HEK293 (cell line): ENCODE data around the gene MYO5B.

Experiments
- CTCF ChIA-PET: fragments of 350-600 bp; formaldehyde crosslinking; extraction: SDS; loops from one replicate; lab custom pipeline; 2021; ENCODE audit warnings: antibody characterized with exemption; lab: Yijun Ruan, JAX
- POLR2A ChIA-PET: fragments of 300-600 bp; formaldehyde crosslinking; extraction: SDS; loops from one replicate; lab custom pipeline; 2020; ENCODE audit warnings: antibody characterized with exemption, inconsistent platforms; lab: Yijun Ruan, JAX
- H3K27ac ChIP-seq: fragments of 200-500 bp; sonication (Bioruptor generic); 2 replicates; pipeline ENCODE4 v1.5.1; 2014; ENCODE audit warnings: low read depth, low read length, control low read depth, inconsistent platforms; ENCODE audit errors: extremely low read depth
- H3K36me3 ChIP-seq, 2 experiments: fragments of 200-500 bp in 1 of 2; sonication (Bioruptor generic) in 1 of 2; 1 replicate in 1 of 2; 2 replicates in 1 of 2; pipeline ENCODE4 v1.5.1; 2014 to 2017; ENCODE audit warnings: inconsistent platforms in 2 of 2, low read length in 2 of 2; ENCODE audit not compliant: control insufficient read depth in 2 of 2, insufficient read depth in 1 of 2
- H3K4me1 ChIP-seq: fragments of 200-500 bp; sonication (Bioruptor generic); 2 replicates; pipeline ENCODE4 v1.5.1; 2014; ENCODE audit warnings: mild to moderate bottlenecking, low read length, inconsistent platforms; ENCODE audit not compliant: control insufficient read depth, insufficient read depth
- H3K4me3 ChIP-seq: 2 replicates; pipeline ENCODE4 v1.5.1; 2011; ENCODE audit warnings: low read depth, mild to moderate bottlenecking, control low read depth, low read length, moderate library complexity
- H3K9me3 ChIP-seq: fragments of 200-500 bp; sonication (Bioruptor generic); 2 replicates; pipeline ENCODE4 v1.5.1; 2014; ENCODE audit warnings: low read depth, low read length, inconsistent platforms; ENCODE audit not compliant: control insufficient read depth, insufficient read depth
- BCL11B ChIP-seq: fragments of 450-650 bp; formaldehyde crosslinking; IDR thresholded peaks from 2 replicates; pipeline ENCODE4 v1.5.1; 2016; ENCODE audit warnings: low read depth, missing biosample characterization, missing genetic modification characterization
- GLI2 ChIP-seq: fragments of 450-650 bp; formaldehyde crosslinking; IDR thresholded peaks from 2 replicates; pipeline ENCODE4; 2017; ENCODE audit warnings: missing biosample characterization, missing genetic modification characterization, low read depth, borderline replicate concordance
- GLIS2 ChIP-seq: fragments of 450-650 bp; formaldehyde crosslinking; IDR thresholded peaks from 2 replicates; pipeline ENCODE4 v1.5.1; 2016; ENCODE audit warnings: missing biosample characterization, missing genetic modification characterization
- MYNN ChIP-seq: fragments of 450-650 bp; formaldehyde crosslinking; IDR thresholded peaks from 2 replicates; pipeline ENCODE4 v1.5.1; 2016; ENCODE audit warnings: missing biosample characterization, missing genetic modification characterization, borderline replicate concordance
- ZNF146 ChIP-seq: fragments of 450-650 bp; formaldehyde crosslinking; IDR thresholded peaks from 2 replicates; pipeline ENCODE4 v1.5.1; 2016; ENCODE audit warnings: missing biosample characterization, missing genetic modification characterization
- ZNF155 ChIP-seq: fragments of 450-650 bp; formaldehyde crosslinking; IDR thresholded peaks from 2 replicates; pipeline ENCODE4 v1.5.1; 2016; ENCODE audit warnings: missing biosample characterization, missing genetic modification characterization
- ZNF211 ChIP-seq: fragments of 450-650 bp; formaldehyde crosslinking; IDR thresholded peaks from 2 replicates; pipeline ENCODE4 v1.5.1; 2016; ENCODE audit warnings: low read depth, missing biosample characterization, missing genetic modification characterization
- ZNF214 ChIP-seq: fragments of 450-650 bp; formaldehyde crosslinking; IDR thresholded peaks from 2 replicates; pipeline ENCODE4 v1.5.1; 2017; ENCODE audit warnings: missing biosample characterization, mild to moderate bottlenecking, missing genetic modification characterization, borderline replicate concordance
- ZNF311 ChIP-seq: fragments of 450-650 bp; formaldehyde crosslinking; IDR thresholded peaks from 2 replicates; pipeline ENCODE4 v1.5.1; 2017; ENCODE audit warnings: missing biosample characterization, missing genetic modification characterization, borderline replicate concordance
- ZNF350 ChIP-seq: fragments of 450-650 bp; formaldehyde crosslinking; IDR thresholded peaks from 2 replicates; pipeline ENCODE4 v1.5.0; 2017; ENCODE audit warnings: missing biosample characterization, mild to moderate bottlenecking, missing genetic modification characterization
- ZNF548 ChIP-seq: fragments of 450-650 bp; formaldehyde crosslinking; IDR thresholded peaks from 2 replicates; pipeline ENCODE4 v1.5.1; 2016; ENCODE audit warnings: missing biosample characterization, missing genetic modification characterization
- ZNF549 ChIP-seq: fragments of 450-650 bp; IDR thresholded peaks from 2 replicates; pipeline ENCODE4 v1.5.1; 2018; ENCODE audit warnings: missing biosample characterization, missing genetic modification characterization, mild to moderate bottlenecking, inconsistent platforms, moderate library complexity
- ZNF621 ChIP-seq: fragments of 450-650 bp; formaldehyde crosslinking; IDR thresholded peaks from 2 replicates; pipeline ENCODE4 v1.5.1; 2017; ENCODE audit warnings: missing biosample characterization, missing genetic modification characterization
- ZNF624 ChIP-seq: fragments of 450-650 bp; formaldehyde crosslinking; IDR thresholded peaks from 2 replicates; pipeline ENCODE4 v1.5.1; 2017; ENCODE audit warnings: missing biosample characterization, missing genetic modification characterization
- ZNF670 ChIP-seq: fragments of 450-650 bp; formaldehyde crosslinking; IDR thresholded peaks from 2 replicates; pipeline ENCODE4 v1.5.1; 2016; ENCODE audit warnings: missing biosample characterization, missing genetic modification characterization, low read depth
- TF ChIP-seq, protein P1 (sequence below): fragments of 450-650 bp; formaldehyde crosslinking; IDR thresholded peaks from 2 replicates; pipeline ENCODE4 v1.5.1; 2016; ENCODE audit warnings: missing biosample characterization, missing genetic modification characterization
- TF ChIP-seq, protein P2 (sequence below): fragments of 450-650 bp; formaldehyde crosslinking; IDR thresholded peaks from 2 replicates; pipeline ENCODE4 v1.5.1; 2016; ENCODE audit warnings: missing biosample characterization, missing genetic modification characterization
- TF ChIP-seq, protein P3 (sequence below): fragments of 450-650 bp; formaldehyde crosslinking; IDR thresholded peaks from 2 replicates; pipeline ENCODE4 v1.5.1; 2016; ENCODE audit warnings: missing biosample characterization, missing genetic modification characterization
- TF ChIP-seq, protein P4 (sequence below): fragments of 450-650 bp; formaldehyde crosslinking; IDR thresholded peaks from 2 replicates; pipeline ENCODE4 v1.5.1; 2016; ENCODE audit warnings: missing biosample characterization, missing genetic modification characterization
- TF ChIP-seq, protein P5 (sequence below): fragments of 450-650 bp; formaldehyde crosslinking; IDR thresholded peaks from 2 replicates; pipeline ENCODE4 v1.5.1; 2016; ENCODE audit warnings: missing biosample characterization, missing genetic modification characterization
- TF ChIP-seq, protein P6 (sequence below): fragments of 450-650 bp; formaldehyde crosslinking; IDR thresholded peaks from 2 replicates; pipeline ENCODE4 v1.5.1; 2017; ENCODE audit warnings: missing biosample characterization, missing genetic modification characterization
- TF ChIP-seq, protein P7 (sequence below): fragments of 450-650 bp; formaldehyde crosslinking; IDR thresholded peaks from 2 replicates; pipeline ENCODE4 v1.5.1; 2016; ENCODE audit warnings: missing biosample characterization, missing genetic modification characterization

Gene MYO5B

DNA sequence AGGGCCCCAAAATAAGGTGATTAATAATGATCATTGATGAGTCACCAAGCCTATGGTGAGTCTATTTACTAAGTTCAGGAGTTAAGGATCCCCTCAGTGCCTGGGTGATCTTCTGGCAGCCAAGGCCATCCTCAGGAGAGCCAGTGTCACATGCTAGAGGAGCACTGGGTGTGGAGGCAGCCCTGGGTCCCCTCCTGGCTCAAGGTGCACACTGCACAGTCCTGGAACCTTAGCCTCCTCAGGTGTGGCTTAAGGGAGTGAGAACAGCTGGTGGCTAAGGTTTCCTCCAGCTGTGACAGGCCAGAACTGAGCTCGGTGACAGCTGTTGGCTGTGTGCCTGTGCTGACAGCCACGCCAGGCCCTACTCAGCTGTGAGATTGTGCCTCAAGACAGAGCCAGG lies 329.5 kb downstream of the MYO5B start:
- ChIA-PET CTCF (interaction anchor here (0.5 to 1.0 kb wide), 3 partner anchors 183 to 336 kb away, joined by 3 read pairs; no protein-coding TSS in a partner anchor), POLR2A (no interaction called here)
- Histone ChIP-seq H3K27ac (no peak overlapping the region), H3K9me3 (no peaks in the 10 kb centered on the region), H3K4me1 (no peaks in the 10 kb centered on the region), H3K4me3 (no peak overlapping the region), H3K36me3 (no peaks in the 10 kb centered on the region)
- TF ChIP-seq, protein P1, sequence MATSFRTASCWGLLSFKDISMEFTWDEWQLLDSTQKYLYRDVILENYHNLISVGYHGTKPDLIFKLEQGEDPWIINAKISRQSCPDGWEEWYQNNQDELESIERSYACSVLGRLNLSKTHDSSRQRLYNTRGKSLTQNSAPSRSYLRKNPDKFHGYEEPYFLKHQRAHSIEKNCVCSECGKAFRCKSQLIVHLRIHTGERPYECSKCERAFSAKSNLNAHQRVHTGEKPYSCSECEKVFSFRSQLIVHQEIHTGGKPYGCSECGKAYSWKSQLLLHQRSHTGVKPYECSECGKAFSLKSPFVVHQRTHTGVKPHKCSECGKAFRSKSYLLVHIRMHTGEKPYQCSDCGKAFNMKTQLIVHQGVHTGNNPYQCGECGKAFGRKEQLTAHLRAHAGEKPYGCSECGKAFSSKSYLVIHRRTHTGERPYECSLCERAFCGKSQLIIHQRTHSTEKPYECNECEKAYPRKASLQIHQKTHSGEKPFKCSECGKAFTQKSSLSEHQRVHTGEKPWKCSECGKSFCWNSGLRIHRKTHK (tag by site-specific recombination): no peak
- TF ChIP-seq, protein P2, sequence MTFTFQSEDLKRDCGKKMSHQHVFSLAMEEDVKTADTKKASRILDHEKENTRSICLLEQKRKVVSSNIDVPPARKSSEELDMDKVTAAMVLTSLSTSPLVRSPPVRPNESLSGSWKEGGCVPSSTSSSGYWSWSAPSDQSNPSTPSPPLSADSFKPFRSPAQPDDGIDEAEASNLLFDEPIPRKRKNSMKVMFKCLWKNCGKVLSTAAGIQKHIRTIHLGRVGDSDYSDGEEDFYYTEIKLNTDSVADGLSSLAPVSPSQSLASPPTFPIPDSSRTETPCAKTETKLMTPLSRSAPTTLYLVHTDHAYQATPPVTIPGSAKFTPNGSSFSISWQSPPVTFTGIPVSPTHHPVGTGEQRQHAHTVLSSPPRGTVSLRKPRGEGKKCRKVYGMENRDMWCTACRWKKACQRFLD (tag by site-specific recombination): no peak
- TF ChIP-seq ZNF549 (tag by site-specific recombination) (no peak), MYNN (tag by site-specific recombination) (no peak), ZNF146 (tag by site-specific recombination) (no peak), ZNF155 (tag by site-specific recombination) (no peak), ZNF624 (tag by site-specific recombination) (no peak), ZNF214 (tag by site-specific recombination) (no peak), ZNF311 (no peak), BCL11B (tag by site-specific recombination) (no peak), GLI2 (tag by site-specific recombination) (no peak)
- TF ChIP-seq, protein P3, sequence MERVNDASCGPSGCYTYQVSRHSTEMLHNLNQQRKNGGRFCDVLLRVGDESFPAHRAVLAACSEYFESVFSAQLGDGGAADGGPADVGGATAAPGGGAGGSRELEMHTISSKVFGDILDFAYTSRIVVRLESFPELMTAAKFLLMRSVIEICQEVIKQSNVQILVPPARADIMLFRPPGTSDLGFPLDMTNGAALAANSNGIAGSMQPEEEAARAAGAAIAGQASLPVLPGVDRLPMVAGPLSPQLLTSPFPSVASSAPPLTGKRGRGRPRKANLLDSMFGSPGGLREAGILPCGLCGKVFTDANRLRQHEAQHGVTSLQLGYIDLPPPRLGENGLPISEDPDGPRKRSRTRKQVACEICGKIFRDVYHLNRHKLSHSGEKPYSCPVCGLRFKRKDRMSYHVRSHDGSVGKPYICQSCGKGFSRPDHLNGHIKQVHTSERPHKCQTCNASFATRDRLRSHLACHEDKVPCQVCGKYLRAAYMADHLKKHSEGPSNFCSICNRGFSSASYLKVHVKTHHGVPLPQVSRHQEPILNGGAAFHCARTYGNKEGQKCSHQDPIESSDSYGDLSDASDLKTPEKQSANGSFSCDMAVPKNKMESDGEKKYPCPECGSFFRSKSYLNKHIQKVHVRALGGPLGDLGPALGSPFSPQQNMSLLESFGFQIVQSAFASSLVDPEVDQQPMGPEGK (tag by site-specific recombination): no peak
- TF ChIP-seq, protein P4, sequence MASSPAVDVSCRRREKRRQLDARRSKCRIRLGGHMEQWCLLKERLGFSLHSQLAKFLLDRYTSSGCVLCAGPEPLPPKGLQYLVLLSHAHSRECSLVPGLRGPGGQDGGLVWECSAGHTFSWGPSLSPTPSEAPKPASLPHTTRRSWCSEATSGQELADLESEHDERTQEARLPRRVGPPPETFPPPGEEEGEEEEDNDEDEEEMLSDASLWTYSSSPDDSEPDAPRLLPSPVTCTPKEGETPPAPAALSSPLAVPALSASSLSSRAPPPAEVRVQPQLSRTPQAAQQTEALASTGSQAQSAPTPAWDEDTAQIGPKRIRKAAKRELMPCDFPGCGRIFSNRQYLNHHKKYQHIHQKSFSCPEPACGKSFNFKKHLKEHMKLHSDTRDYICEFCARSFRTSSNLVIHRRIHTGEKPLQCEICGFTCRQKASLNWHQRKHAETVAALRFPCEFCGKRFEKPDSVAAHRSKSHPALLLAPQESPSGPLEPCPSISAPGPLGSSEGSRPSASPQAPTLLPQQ (tag by site-specific recombination): no peak

DNA sequence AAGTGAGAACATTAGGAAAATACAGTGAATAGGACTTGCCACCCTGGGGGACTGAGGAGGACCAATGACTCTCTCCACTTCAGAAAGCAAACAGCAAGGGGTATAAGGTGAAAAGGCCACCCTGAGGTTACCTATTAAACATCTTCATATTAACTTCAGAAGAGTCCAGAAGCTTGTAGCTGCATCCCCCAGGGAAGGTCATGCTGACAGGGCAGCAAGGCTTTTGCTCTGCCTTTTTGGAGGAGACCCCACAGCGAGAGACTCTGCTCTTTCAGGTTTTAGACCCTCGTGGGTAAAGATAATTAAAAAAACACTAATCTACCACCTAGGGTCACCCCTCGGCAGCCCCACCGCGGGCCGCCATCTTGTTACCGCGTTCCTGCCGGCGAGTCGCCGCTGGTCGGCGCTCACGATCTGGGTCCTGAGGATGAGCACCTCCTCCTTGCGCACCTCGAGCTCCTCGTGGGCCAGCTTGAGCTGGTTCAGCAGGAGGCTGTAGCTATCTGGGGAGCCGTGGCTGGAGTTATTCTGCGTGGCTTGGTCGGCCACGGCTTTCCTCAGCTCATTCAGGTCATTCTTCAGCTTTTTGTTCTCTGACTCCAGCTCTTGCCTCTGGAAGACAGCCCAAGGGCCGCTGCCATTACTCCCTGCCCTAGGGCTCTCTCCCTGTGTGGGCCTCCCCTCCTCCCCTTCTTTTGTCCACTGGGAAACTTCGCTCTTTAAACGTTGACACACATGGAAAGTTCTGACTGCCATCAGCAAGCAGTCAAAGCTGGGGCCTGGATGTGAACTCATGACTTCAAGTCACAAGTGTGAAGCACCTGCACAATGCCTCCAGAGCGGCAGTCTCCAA lies 331.0 kb downstream of the MYO5B start:
- peak overlapping the region; percentile 14; the same call in 1 of the 2 replicates for H3K4me3 ChIP-seq
- H3K9me3 ChIP-seq: no peaks in the 10 kb centered on the region
- H3K36me3 ChIP-seq: no peaks in the 10 kb centered on the region
- POLR2A ChIA-PET: no interaction called here
- H3K4me1 ChIP-seq: no peaks in the 10 kb centered on the region
- H3K27ac ChIP-seq: no peak overlapping the region; the same call in 1 of the 2 replicates
- CTCF ChIA-PET: interaction anchor here (0.6 to 10.8 kb wide), 19 partner anchors 9 to 1185 kb away, joined by 3 to 169 read pairs (median 4); partner anchors contain the start of gene MYO5B
- TF ChIP-seq ZNF211 (tag by site-specific recombination) (no peak), MYNN (tag by site-specific recombination) (no peak), ZNF548 (tag by site-specific recombination) (no peak), GLIS2 (tag by site-specific recombination) (peak; percentile 68), ZNF621 (tag by site-specific recombination) (no peak), ZNF146 (tag by site-specific recombination) (no peak), ZNF670 (tag by site-specific recombination) (no peak), ZNF350 (tag by site-specific recombination) (no peak)
- TF ChIP-seq, protein P5, sequence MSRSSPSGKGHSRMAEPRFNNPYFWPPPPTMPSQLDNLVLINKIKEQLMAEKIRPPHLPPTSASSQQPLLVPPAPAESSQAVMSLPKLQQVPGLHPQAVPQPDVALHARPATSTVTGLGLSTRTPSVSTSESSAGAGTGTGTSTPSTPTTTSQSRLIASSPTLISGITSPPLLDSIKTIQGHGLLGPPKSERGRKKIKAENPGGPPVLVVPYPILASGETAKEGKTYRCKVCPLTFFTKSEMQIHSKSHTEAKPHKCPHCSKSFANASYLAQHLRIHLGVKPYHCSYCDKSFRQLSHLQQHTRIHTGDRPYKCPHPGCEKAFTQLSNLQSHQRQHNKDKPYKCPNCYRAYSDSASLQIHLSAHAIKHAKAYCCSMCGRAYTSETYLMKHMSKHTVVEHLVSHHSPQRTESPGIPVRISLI: no peak
- TF ChIP-seq, protein P6, sequence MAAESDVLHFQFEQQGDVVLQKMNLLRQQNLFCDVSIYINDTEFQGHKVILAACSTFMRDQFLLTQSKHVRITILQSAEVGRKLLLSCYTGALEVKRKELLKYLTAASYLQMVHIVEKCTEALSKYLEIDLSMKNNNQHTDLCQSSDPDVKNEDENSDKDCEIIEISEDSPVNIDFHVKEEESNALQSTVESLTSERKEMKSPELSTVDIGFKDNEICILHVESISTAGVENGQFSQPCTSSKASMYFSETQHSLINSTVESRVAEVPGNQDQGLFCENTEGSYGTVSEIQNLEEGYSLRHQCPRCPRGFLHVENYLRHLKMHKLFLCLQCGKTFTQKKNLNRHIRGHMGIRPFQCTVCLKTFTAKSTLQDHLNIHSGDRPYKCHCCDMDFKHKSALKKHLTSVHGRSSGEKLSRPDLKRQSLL: no peak
- TF ChIP-seq, protein P7, sequence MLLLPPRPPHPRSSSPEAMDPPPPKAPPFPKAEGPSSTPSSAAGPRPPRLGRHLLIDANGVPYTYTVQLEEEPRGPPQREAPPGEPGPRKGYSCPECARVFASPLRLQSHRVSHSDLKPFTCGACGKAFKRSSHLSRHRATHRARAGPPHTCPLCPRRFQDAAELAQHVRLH: no peak
- TF ChIP-seq, protein P1 (tag by site-specific recombination): no peak
